KMS-11 (cell line): ENCODE data around the gene SRGAP1.
"Not testable (repeated sequence)": the region's sequence is repeated elsewhere in the genome, so short reads cannot be mapped to it uniquely, and the experiment has no call there.

Experiments
- H2AFZ ChIP-seq: fragments of 200-600 bp; sonication (generic); 2 replicates; pipeline ENCODE4 v1.6.1; 2016; ENCODE audit warnings: antibody characterized with exemption, mixed run types, low read depth
- H3K27ac ChIP-seq: fragments of 200-600 bp; sonication (generic); 2 replicates; pipeline ENCODE4 v1.6.1; 2016; ENCODE audit warnings: mild to moderate bottlenecking, mixed run types
- H3K27me3 ChIP-seq: fragments of 200-600 bp; sonication (generic); 2 replicates; pipeline ENCODE4 v1.6.1; 2017; ENCODE audit warnings: mild to moderate bottlenecking, low read depth, mixed run types, moderate library complexity; ENCODE audit not compliant: insufficient read depth
- H3K36me3 ChIP-seq: fragments of 200-600 bp; sonication (generic); 2 replicates; pipeline ENCODE4 v1.6.1; 2017; ENCODE audit warnings: mild to moderate bottlenecking, mixed run types; ENCODE audit not compliant: insufficient read depth
- H3K4me1 ChIP-seq: fragments of 200-600 bp; sonication (generic); 2 replicates; pipeline ENCODE4 v1.6.1; 2016; ENCODE audit warnings: mild to moderate bottlenecking, low read depth, mixed run types; ENCODE audit not compliant: poor library complexity, severe bottlenecking
- H3K4me2 ChIP-seq: fragments of 200-600 bp; sonication (generic); 2 replicates; pipeline ENCODE4 v1.7.0; 2016; ENCODE audit warnings: mild to moderate bottlenecking, mixed run types
- H3K4me3 ChIP-seq: fragments of 200-600 bp; sonication (generic); IDR thresholded peaks from 2 replicates; pipeline ENCODE4 v1.6.1; 2017; ENCODE audit warnings: low read depth, low read length, mixed read lengths; ENCODE audit not compliant: insufficient read depth
- H3K79me2 ChIP-seq: fragments of 200-600 bp; sonication (generic); 2 replicates; pipeline ENCODE4 v1.6.1; 2016; ENCODE audit warnings: low read depth, mixed run types; ENCODE audit not compliant: insufficient read depth
- H3K9ac ChIP-seq: fragments of 200-600 bp; sonication (generic); 2 replicates; pipeline ENCODE4 v1.6.1; 2016; ENCODE audit warnings: mild to moderate bottlenecking, mixed run types
- H4K20me1 ChIP-seq: fragments of 200-600 bp; sonication (generic); 2 replicates; pipeline ENCODE4 v1.6.1; 2016; ENCODE audit warnings: mild to moderate bottlenecking, mixed run types; ENCODE audit not compliant: insufficient read depth
- TF ChIP-seq, protein P1 (sequence below): fragments of 200-600 bp; sonication (generic); conservative IDR thresholded peaks from 2 replicates; pipeline ENCODE4 v1.6.1; 2017; ENCODE audit warnings: low read depth, mild to moderate bottlenecking, antibody characterized with exemption, low read length, moderate library complexity, mixed read lengths

SRGAP1 gene

DNA sequence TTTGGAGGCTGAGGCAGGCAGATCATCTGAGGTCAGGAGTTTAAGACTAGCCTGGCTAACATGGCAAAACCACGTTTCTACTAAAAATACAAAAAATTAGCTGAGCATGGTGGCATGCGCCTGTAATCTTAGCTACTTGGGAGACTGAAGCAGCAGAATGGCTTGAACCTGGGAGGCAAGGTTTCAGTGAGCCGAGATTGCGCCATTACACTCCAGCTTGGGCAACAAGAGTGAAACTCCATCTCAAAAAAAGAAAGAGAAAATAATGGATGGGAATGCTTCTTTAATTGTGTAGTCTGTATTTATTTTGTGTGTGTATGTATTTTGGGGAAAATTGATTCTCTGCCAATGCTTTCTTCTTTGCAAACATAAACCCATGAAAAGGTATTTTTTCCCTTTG, 32.5 kb downstream of the SRGAP1 start:
- Histone ChIP-seq H3K4me3 (no peak overlapping the region), H3K27me3 (no peaks in the 10 kb centered on the region), H3K4me1 (no peaks in the 10 kb centered on the region), H3K4me2 (no peak overlapping the region), H2AFZ (no peak overlapping the region), H4K20me1 (no peaks in the 10 kb centered on the region), H3K27ac (no peak overlapping the region), H3K36me3 (no peaks in the 10 kb centered on the region), H3K79me2 (no peaks in the 10 kb centered on the region), H3K9ac (no peak overlapping the region)
- TF ChIP-seq, protein P1, sequence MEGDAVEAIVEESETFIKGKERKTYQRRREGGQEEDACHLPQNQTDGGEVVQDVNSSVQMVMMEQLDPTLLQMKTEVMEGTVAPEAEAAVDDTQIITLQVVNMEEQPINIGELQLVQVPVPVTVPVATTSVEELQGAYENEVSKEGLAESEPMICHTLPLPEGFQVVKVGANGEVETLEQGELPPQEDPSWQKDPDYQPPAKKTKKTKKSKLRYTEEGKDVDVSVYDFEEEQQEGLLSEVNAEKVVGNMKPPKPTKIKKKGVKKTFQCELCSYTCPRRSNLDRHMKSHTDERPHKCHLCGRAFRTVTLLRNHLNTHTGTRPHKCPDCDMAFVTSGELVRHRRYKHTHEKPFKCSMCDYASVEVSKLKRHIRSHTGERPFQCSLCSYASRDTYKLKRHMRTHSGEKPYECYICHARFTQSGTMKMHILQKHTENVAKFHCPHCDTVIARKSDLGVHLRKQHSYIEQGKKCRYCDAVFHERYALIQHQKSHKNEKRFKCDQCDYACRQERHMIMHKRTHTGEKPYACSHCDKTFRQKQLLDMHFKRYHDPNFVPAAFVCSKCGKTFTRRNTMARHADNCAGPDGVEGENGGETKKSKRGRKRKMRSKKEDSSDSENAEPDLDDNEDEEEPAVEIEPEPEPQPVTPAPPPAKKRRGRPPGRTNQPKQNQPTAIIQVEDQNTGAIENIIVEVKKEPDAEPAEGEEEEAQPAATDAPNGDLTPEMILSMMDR, result no peak

DNA sequence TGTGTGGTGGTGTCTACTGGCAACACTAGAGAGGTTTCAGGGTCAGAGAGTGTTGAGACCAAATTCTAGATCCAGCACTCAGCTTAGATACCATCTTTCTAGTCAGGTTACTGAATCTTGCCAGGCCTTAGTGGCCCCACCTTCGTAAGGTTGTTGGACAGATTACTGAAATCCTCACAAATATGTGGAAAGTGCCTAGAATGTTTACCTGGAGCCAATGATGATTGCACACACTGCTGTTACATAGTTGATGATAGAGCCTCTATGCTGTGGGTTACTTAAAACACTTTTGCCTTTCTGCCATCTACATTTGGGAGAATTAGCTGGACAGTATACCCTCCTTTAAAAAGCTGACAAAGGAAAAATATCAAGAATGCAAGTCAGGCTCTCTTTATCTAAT, 33.2 kb downstream of the SRGAP1 start:
- Histone ChIP-seq H3K4me2 (no peak overlapping the region), H3K27me3 (no peaks in the 10 kb centered on the region), H3K27ac (no peak overlapping the region), H3K4me3 (no peak overlapping the region), H3K9ac (no peak overlapping the region), H3K79me2 (no peaks in the 10 kb centered on the region), H2AFZ (no peak overlapping the region), H3K4me1 (no peaks in the 10 kb centered on the region), H3K36me3 (no peaks in the 10 kb centered on the region), H4K20me1 (no peaks in the 10 kb centered on the region)
- TF ChIP-seq, protein P1, result no peak

- not testable (repeated sequence) for H3K4me1 ChIP-seq, H2AFZ ChIP-seq, H3K27me3 ChIP-seq, H3K4me2 ChIP-seq, H3K9ac ChIP-seq, H4K20me1 ChIP-seq, H3K4me3 ChIP-seq, H3K27ac ChIP-seq, H3K36me3 ChIP-seq, H3K79me2 ChIP-seq
Measured at GRCh38 chr12:63880235-63880634, 35.7 kb downstream of the SRGAP1 start.

GRCh38 chr12:63880742-63881263, 36.3 kb downstream of the SRGAP1 start:
- H3K27ac ChIP-seq, result no peak overlapping the region
- no peak overlapping the region for H2AFZ ChIP-seq
- H3K4me2 ChIP-seq, result no peak overlapping the region
- no peak overlapping the region for H3K4me3 ChIP-seq
- H3K36me3 ChIP-seq, result no peaks in the 10 kb centered on the region
- no peaks in the 10 kb centered on the region for H4K20me1 ChIP-seq
- no peaks in the 10 kb centered on the region for H3K4me1 ChIP-seq
- H3K79me2 ChIP-seq, result no peaks in the 10 kb centered on the region
- H3K9ac ChIP-seq, result no peak overlapping the region
- H3K27me3 ChIP-seq, result no peaks in the 10 kb centered on the region
- TF ChIP-seq, protein P1, result no peak

- no peak overlapping the region for H3K27ac ChIP-seq
- no peak overlapping the region for H3K9ac ChIP-seq
- no peak overlapping the region for H2AFZ ChIP-seq
- H3K27me3 ChIP-seq, result no peaks in the 10 kb centered on the region
- H3K36me3 ChIP-seq, result no peaks in the 10 kb centered on the region
- no peaks in the 10 kb centered on the region for H3K79me2 ChIP-seq
- H3K4me2 ChIP-seq, result no peak overlapping the region
- no peak overlapping the region for H3K4me3 ChIP-seq
- TF ChIP-seq, protein P1, result no peak
- H4K20me1 ChIP-seq, result no peaks in the 10 kb centered on the region
- H3K4me1 ChIP-seq, result no peaks in the 10 kb centered on the region
Measured at GRCh38 chr12:63882844-63883243, 38.3 kb downstream of the SRGAP1 start.
